ENCODE measurements around the gene SKIC8. TPM values are rescaled to one million over a fixed set of nuclear protein-coding genes. Genes with fewer than 3 reads are reported as not detected.

SKIC8 gene
- total and polyA plus RNA-seq, 2 experiments from 2014 or later = 52.6 to 70.6 TPM

DNA sequence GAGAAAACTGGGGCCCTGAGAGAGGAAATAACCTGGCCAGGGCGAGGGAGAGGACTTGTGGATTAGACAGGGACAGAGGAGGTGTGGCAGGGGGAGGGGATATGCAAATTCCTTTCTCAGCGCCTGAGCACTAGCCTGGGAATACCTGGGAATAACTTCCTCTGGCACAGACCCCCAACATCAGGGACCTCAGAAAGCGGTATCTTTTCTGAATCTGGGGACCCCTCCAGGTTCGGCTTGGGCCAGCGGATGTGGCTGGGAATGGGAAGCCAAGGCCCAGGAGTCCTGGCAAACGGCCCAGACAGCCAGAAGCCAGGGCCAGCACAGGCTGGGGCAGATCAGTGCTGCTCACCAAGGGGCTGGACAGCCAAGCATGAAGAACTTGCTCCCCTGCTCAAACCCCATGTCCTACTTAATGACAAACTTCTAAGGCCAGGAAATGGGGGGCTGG is 55.9 kb downstream of the SKIC8 start:
- no peaks in the 10 kb centered on the region for H3K36me3 ChIP-seq (ENCODE audit: low read depth)
- no peak for TF ChIP-seq EZH2 (IDR thresholded peaks at IDR 0.05; ENCODE audit: insufficient read depth, poor library complexity, severe bottlenecking)
- no peak for TF ChIP-seq EZH2phosphoT487 (IDR thresholded peaks at IDR 0.05; ENCODE audit: insufficient read depth, low read depth)
- H2AFZ ChIP-seq = no peak overlapping the region
- H3K27ac ChIP-seq = no peak overlapping the region
- no peaks in the 10 kb centered on the region for H3K4me1 ChIP-seq (ENCODE audit: insufficient read depth)
- peak; percentile 15 for DNase-seq
- H3K4me3 ChIP-seq = no peak overlapping the region
- peaks cover 1% of the 10 kb centered on the region; the same call in 1 of the 2 replicates for H3K27me3 ChIP-seq (replicated peaks; ENCODE audit: insufficient read depth)
- H3K9ac ChIP-seq = no peak overlapping the region
- no peaks in the 10 kb centered on the region for H3F3A ChIP-seq (ENCODE audit: insufficient read depth)
- no peaks in the 10 kb centered on the region for H3K79me2 ChIP-seq (ENCODE audit: insufficient read depth)
- no peaks in the 10 kb centered on the region for H4K20me1 ChIP-seq (ENCODE audit: insufficient read depth)
- no peak overlapping the region for H3K4me2 ChIP-seq (ENCODE audit: unreplicated experiment)
- in situ Hi-C loops (cut with MboI) = loop anchor here (5.0 kb wide), 1 partner anchor 131 kb away; no protein-coding TSS in a partner anchor
- no peaks in the 10 kb centered on the region for H3K9me2 ChIP-seq (ENCODE audit: insufficient read depth)
- no peaks in the 10 kb centered on the region for H3K9me3 ChIP-seq (ENCODE audit: low read depth)
- WGBS, 2 experiments (ENCODE audit: low coverage in 1 of 2, low lambda C conversion rate in 2 of 2, missing lambda C conversion rate in 2 of 2) = 54 to 55% methylated on average over 6 of the region's 6 CpGs

- Histone ChIP-seq H3F3A (ENCODE audit: insufficient read depth) (no peaks in the 10 kb centered on the region), H4K20me1 (ENCODE audit: insufficient read depth) (no peaks in the 10 kb centered on the region), H3K36me3 (ENCODE audit: low read depth) (no peaks in the 10 kb centered on the region), H3K27me3 (replicated peaks; ENCODE audit: insufficient read depth) (peaks cover 6% of the 10 kb centered on the region), H3K9ac (no peak overlapping the region), H3K79me2 (ENCODE audit: insufficient read depth) (no peaks in the 10 kb centered on the region), H3K4me2 (ENCODE audit: unreplicated experiment) (no peak overlapping the region), H3K9me2 (ENCODE audit: insufficient read depth) (no peaks in the 10 kb centered on the region), H3K27ac (no peak overlapping the region), H3K9me3 (ENCODE audit: low read depth) (no peaks in the 10 kb centered on the region), H2AFZ (no peak overlapping the region), H3K4me3 (no peak overlapping the region), H3K4me1 (ENCODE audit: insufficient read depth) (no peaks in the 10 kb centered on the region)
- in situ Hi-C loops (cut with MboI) = loop anchor here (5.0 kb wide), 1 partner anchor 131 kb away; no protein-coding TSS in a partner anchor
- 70 to 76% methylated on average over 6 of the region's 6 CpGs for WGBS, 2 experiments (ENCODE audit: low coverage in 1 of 2, low lambda C conversion rate in 2 of 2, missing lambda C conversion rate in 2 of 2)
- no peak for DNase-seq
- TF ChIP-seq EZH2phosphoT487 (IDR thresholded peaks at IDR 0.05; ENCODE audit: insufficient read depth, low read depth) = no peak
- TF ChIP-seq EZH2 (IDR thresholded peaks at IDR 0.05; ENCODE audit: insufficient read depth, poor library complexity, severe bottlenecking) = no peak
These were observed 56.4 kb downstream of the SKIC8 start for GRCh38 chr15:78243058-78243457.

DNA sequence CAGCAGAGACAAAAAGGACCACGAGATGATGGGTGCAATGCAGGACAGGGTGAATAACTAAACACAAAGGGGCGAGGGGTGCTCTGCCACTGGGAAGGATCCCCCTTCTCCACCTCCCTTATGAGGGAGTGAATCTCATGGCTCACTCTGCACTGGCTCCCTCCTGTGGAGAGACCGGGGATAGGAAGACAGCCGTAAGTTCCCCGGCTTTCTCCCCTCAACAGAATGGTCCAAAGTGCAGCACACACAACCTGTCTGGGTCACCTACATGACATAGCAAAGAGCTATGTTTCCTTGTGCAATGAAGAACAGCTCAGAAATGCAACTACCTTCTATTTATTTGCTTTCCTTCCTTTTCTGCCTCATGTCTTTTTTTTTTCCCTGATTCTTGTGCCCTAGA is 57.3 kb downstream of the SKIC8 start:
- WGBS, 2 experiments (ENCODE audit: low coverage in 1 of 2, low lambda C conversion rate in 2 of 2, missing lambda C conversion rate in 2 of 2) = 39 to 44% methylated on average over 5 of the region's 5 CpGs
- in situ Hi-C loops (cut with MboI) = loop anchor here (5.0 kb wide), 1 partner anchor 130 kb away; no protein-coding TSS in a partner anchor
- no peaks in the 10 kb centered on the region for H4K20me1 ChIP-seq (ENCODE audit: insufficient read depth)

DNA sequence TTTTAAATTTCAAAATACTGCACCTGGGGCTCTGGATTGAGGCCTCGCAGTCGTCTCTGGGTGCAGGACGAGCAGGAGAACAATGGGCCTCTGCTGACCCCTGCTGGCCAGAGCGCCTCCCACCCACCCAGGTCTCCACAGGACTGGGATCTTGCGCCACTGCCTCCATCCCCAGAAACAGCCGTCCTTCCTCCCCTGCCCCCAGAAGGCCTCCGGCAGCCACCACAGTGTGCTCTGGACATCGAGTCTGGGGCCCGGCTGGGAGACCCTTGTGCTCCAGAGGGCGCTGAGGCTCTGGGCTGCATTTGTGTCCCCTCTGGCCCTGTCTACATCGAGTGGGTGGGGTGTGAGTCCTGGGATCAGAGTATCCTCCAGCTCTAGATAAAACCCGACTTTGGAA is 58.4 kb downstream of the SKIC8 start:
- no peaks in the 10 kb centered on the region for H3K36me3 ChIP-seq (ENCODE audit: low read depth)
- no peaks in the 10 kb centered on the region for H3K79me2 ChIP-seq (ENCODE audit: insufficient read depth)
- no peak overlapping the region for H3K4me2 ChIP-seq (ENCODE audit: unreplicated experiment)
- peaks cover 12% of the 10 kb centered on the region for H3K27me3 ChIP-seq (replicated peaks; ENCODE audit: insufficient read depth)
- in situ Hi-C loops (cut with MboI) = loop anchor here (5.0 kb wide), 1 partner anchor 129 kb away; no protein-coding TSS in a partner anchor
- no peaks in the 10 kb centered on the region for H3F3A ChIP-seq (ENCODE audit: insufficient read depth)
- H3K9me2 ChIP-seq (ENCODE audit: insufficient read depth) = no peaks in the 10 kb centered on the region
- TF ChIP-seq EZH2phosphoT487 (IDR thresholded peaks at IDR 0.05; ENCODE audit: insufficient read depth, low read depth) = no peak
- TF ChIP-seq EZH2 (IDR thresholded peaks at IDR 0.05; ENCODE audit: insufficient read depth, poor library complexity, severe bottlenecking) = no peak
- H3K9ac ChIP-seq = no peak overlapping the region
- peak; percentile 79 for DNase-seq
- H2AFZ ChIP-seq = peak overlapping the region; percentile 33; the same call in 1 of the 2 replicates
- H3K4me3 ChIP-seq = no peak overlapping the region
- H3K27ac ChIP-seq = no peak overlapping the region
- H3K9me3 ChIP-seq (ENCODE audit: low read depth) = no peaks in the 10 kb centered on the region
- WGBS, 2 experiments (ENCODE audit: low coverage in 1 of 2, low lambda C conversion rate in 2 of 2, missing lambda C conversion rate in 2 of 2) = 8 to 12% methylated on average over 12 of the region's 12 CpGs
- H4K20me1 ChIP-seq (ENCODE audit: insufficient read depth) = no peaks in the 10 kb centered on the region
- no peaks in the 10 kb centered on the region for H3K4me1 ChIP-seq (ENCODE audit: insufficient read depth)

More for the DNA sequence above, 57.3 kb downstream of the SKIC8 start:
- H3K27ac ChIP-seq = no peak overlapping the region
- no peak overlapping the region for H3K9ac ChIP-seq
- no peak overlapping the region for H3K4me2 ChIP-seq (ENCODE audit: unreplicated experiment)
- TF ChIP-seq EZH2phosphoT487 (IDR thresholded peaks at IDR 0.05; ENCODE audit: insufficient read depth, low read depth) (no peak), EZH2 (IDR thresholded peaks at IDR 0.05; ENCODE audit: insufficient read depth, poor library complexity, severe bottlenecking) (no peak)
- no peaks in the 10 kb centered on the region for H3K4me1 ChIP-seq (ENCODE audit: insufficient read depth)
- no peaks in the 10 kb centered on the region for H3K36me3 ChIP-seq (ENCODE audit: low read depth)
- no peaks in the 10 kb centered on the region for H3K9me2 ChIP-seq (ENCODE audit: insufficient read depth)
- H3K4me3 ChIP-seq = no peak overlapping the region
- no peak overlapping the region for H2AFZ ChIP-seq
- peak; percentile 35 for DNase-seq
- H3F3A ChIP-seq (ENCODE audit: insufficient read depth) = no peaks in the 10 kb centered on the region
- H3K9me3 ChIP-seq (ENCODE audit: low read depth) = no peaks in the 10 kb centered on the region
- peaks cover 12% of the 10 kb centered on the region for H3K27me3 ChIP-seq (replicated peaks; ENCODE audit: insufficient read depth)
- no peaks in the 10 kb centered on the region for H3K79me2 ChIP-seq (ENCODE audit: insufficient read depth)

All from GM23248 (cell line).